ENCODE measurements around the gene GPC5. TPM values are rescaled to one million over a fixed set of nuclear protein-coding genes. Genes with fewer than 3 reads are reported as not detected.

Gene GPC5
- total RNA-seq, 2 donors from 2014 or later = 0.22 to 0.51 TPM

- 93 to 100% methylated on average over 3 of the region's 3 CpGs for WGBS, 2 experiments (ENCODE audit: insufficient coverage in 1 of 2, insufficient read length in 1 of 2)
Observed at GRCh38 chr13:92727118-92727517, 1328.7 kb downstream of the GPC5 start.

GRCh38 chr13:92734068-92734467 lies 1335.6 kb downstream of the GPC5 start:
- Mint-ChIP-seq H3K27ac (no peak overlapping the region), H3K4me3 (no peak overlapping the region), H3K27me3 (ENCODE audit: insufficient read depth) (no peaks in the 10 kb centered on the region), H3K4me1 (no peaks in the 10 kb centered on the region), H3K36me3 (ENCODE audit: low read depth) (no peaks in the 10 kb centered on the region), H3K9me3 (no peaks in the 10 kb centered on the region)
- DNase-seq = no peak
- H3K9ac ChIP-seq (ENCODE audit: extremely low read depth, low read length, poor library complexity, severe bottlenecking) = no peak overlapping the region
- peaks cover 12% of the 10 kb centered on the region for H3K9me3 ChIP-seq (ENCODE audit: control insufficient read depth, low read length)
- WGBS, 2 experiments (ENCODE audit: insufficient coverage in 1 of 2, insufficient read length in 1 of 2) = 100% methylated on average over 1 of the region's 1 CpG; no CpG with 5 or more reads in 1 of the 2 experiments
- no peak overlapping the region for H3K4me3 ChIP-seq (ENCODE audit: low read length)
- H3K36me3 ChIP-seq (ENCODE audit: control insufficient read depth, insufficient read depth, low read length) = no peaks in the 10 kb centered on the region
- no peaks in the 10 kb centered on the region for H3K4me1 ChIP-seq (ENCODE audit: control insufficient read depth, insufficient read depth, low read length)
- no peak overlapping the region for H3K27ac ChIP-seq (ENCODE audit: low read depth, low read length)
- no peaks in the 10 kb centered on the region for H3K27me3 ChIP-seq (ENCODE audit: control insufficient read depth, insufficient read depth, low read length, poor library complexity, severe bottlenecking)
- TF ChIP-seq CTCF (conservative IDR thresholded peaks at IDR 0.05) = no peak

More at GRCh38 chr13:92727118-92727517, 1328.7 kb downstream of the GPC5 start:
- Mint-ChIP-seq H3K27me3 (ENCODE audit: insufficient read depth) (no peaks in the 10 kb centered on the region), H3K4me1 (no peaks in the 10 kb centered on the region), H3K4me3 (no peak overlapping the region), H3K9me3 (no peaks in the 10 kb centered on the region), H3K36me3 (ENCODE audit: low read depth) (no peaks in the 10 kb centered on the region), H3K27ac (no peak overlapping the region)
- DNase-seq = no peak
- no peak overlapping the region for H3K4me3 ChIP-seq (ENCODE audit: low read length)
- H3K27ac ChIP-seq (ENCODE audit: low read depth, low read length) = no peak overlapping the region
- no peak for TF ChIP-seq CTCF (conservative IDR thresholded peaks at IDR 0.05)
- H3K27me3 ChIP-seq (ENCODE audit: control insufficient read depth, insufficient read depth, low read length, poor library complexity, severe bottlenecking) = no peaks in the 10 kb centered on the region
- no peak overlapping the region for H3K9ac ChIP-seq (ENCODE audit: extremely low read depth, low read length, poor library complexity, severe bottlenecking)
- H3K9me3 ChIP-seq (ENCODE audit: control insufficient read depth, low read length) = no peaks in the 10 kb centered on the region
- no peaks in the 10 kb centered on the region for H3K36me3 ChIP-seq (ENCODE audit: control insufficient read depth, insufficient read depth, low read length)
- H3K4me1 ChIP-seq (ENCODE audit: control insufficient read depth, insufficient read depth, low read length) = no peaks in the 10 kb centered on the region

DNA sequence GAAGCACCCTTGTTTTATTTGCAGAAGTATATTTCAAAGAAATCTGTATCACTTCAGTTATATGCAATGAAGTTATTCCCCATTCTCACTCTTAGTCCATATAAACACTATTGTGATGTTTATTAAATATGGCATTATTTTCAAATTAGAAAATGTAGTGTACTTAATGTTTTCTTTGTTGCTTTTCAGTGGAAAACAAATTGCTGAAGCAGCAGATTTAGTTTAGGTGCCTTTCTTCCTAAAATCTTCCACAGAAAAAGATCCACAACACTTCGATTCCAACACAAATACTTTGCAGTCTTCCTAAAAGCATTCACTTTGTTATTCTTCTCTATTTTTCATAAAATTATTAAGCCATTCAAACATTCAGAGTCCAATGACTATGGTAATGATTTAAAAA lies 1336.1 kb downstream of the GPC5 start:
- WGBS, 2 experiments (ENCODE audit: insufficient coverage in 1 of 2, insufficient read length in 1 of 2) = 95% methylated on average over 1 of the region's 1 CpG; no CpG with 5 or more reads in 1 of the 2 experiments
- Histone ChIP-seq H3K27me3 (ENCODE audit: control insufficient read depth, insufficient read depth, low read length, poor library complexity, severe bottlenecking) (no peaks in the 10 kb centered on the region), H3K36me3 (ENCODE audit: control insufficient read depth, insufficient read depth, low read length) (no peaks in the 10 kb centered on the region), H3K9ac (ENCODE audit: extremely low read depth, low read length, poor library complexity, severe bottlenecking) (no peak overlapping the region), H3K4me1 (ENCODE audit: control insufficient read depth, insufficient read depth, low read length) (no peaks in the 10 kb centered on the region), H3K9me3 (ENCODE audit: control insufficient read depth, low read length) (peaks cover 12% of the 10 kb centered on the region), H3K4me3 (ENCODE audit: low read length) (no peak overlapping the region), H3K27ac (ENCODE audit: low read depth, low read length) (no peak overlapping the region)
- Mint-ChIP-seq H3K4me1 (no peaks in the 10 kb centered on the region), H3K9me3 (no peaks in the 10 kb centered on the region), H3K36me3 (ENCODE audit: low read depth) (no peaks in the 10 kb centered on the region), H3K27me3 (ENCODE audit: insufficient read depth) (no peaks in the 10 kb centered on the region), H3K27ac (no peak overlapping the region), H3K4me3 (no peak overlapping the region)
- DNase-seq = no peak
- TF ChIP-seq CTCF (conservative IDR thresholded peaks at IDR 0.05) = no peak
